GM12891 (cell line): Measurements from ENCODE around the gene RAB14.

Source experiments
- POLR2AphosphoS5 ChIP-seq: IDR thresholded peaks from 2 replicates; pipeline ENCODE4 v1.6.1; 2011; ENCODE audit warnings: low read depth, low read length, control low read depth
- SPI1 ChIP-seq: IDR thresholded peaks from 2 replicates; pipeline ENCODE4 v1.6.1; 2011; ENCODE audit warnings: low read depth, low read length, control low read depth

- TF ChIP-seq POLR2AphosphoS5: no peak
- TF ChIP-seq SPI1: no peak
Measured at GRCh38 chr9:121150188-121150587, 51.5 kb downstream of the RAB14 start.
